Measurements from ENCODE around the gene CANT1. TPM values are rescaled to one million over a fixed set of nuclear protein-coding genes. Genes with fewer than 3 reads are reported as not detected.

The CANT1 gene
- total and polyA plus RNA-seq, 4 donors = 6.2 to 20.0 (median 16.4) TPM

GRCh38 chr17:79045001-79045729 is 35.6 kb upstream of the CANT1 start:
- TF ChIP-seq CTCF (IDR thresholded peaks at IDR 0.05; ENCODE audit: low read depth, low read length, missing input control) = no peak
- no peak for TF ChIP-seq JUND (IDR thresholded peaks at IDR 0.05)
- no peak for TF ChIP-seq YY1 (IDR thresholded peaks at IDR 0.05)
- no peak for TF ChIP-seq RXRA (IDR thresholded peaks at IDR 0.05)
- no peak for TF ChIP-seq MAX (IDR thresholded peaks at IDR 0.05)
- TF ChIP-seq HNF4A (conservative IDR thresholded peaks at IDR 0.05) = no peak
- no peak for TF ChIP-seq SP1 (IDR thresholded peaks at IDR 0.05)
- TF ChIP-seq ATF3 (IDR thresholded peaks at IDR 0.05) = no peak
- TF ChIP-seq FOXA2 (IDR thresholded peaks at IDR 0.05) = no peak
- Histone ChIP-seq H3K9me3 (ENCODE audit: control insufficient read depth in 4 of 4, low read length in 3 of 4) (no peaks in the 10 kb centered on the region), H3K9ac (ENCODE audit: low read depth in 1 of 2, low read length in 2 of 2) (no peak overlapping the region), H3K36me3 (ENCODE audit: control insufficient read depth in 4 of 4, insufficient read depth in 3 of 4, low read depth in 1 of 4, low read length in 3 of 4) (no peaks in the 10 kb centered on the region), H3K4me1 (ENCODE audit: control insufficient read depth in 4 of 4, insufficient read depth in 4 of 4, low read length in 3 of 4) (no peaks in the 10 kb centered on the region), H3K4me3 (ENCODE audit: low read depth in 1 of 3, low read length in 3 of 3) (no peak overlapping the region), H3K27me3 (ENCODE audit: control insufficient read depth in 4 of 4, insufficient read depth in 4 of 4, low read length in 3 of 4) (peaks cover 0 to 8% (median 1%) of the 10 kb centered on the region in 4 donors), H3K27ac (ENCODE audit: low read depth in 1 of 2, low read length in 2 of 2) (no peak overlapping the region)
- 66% methylated on average over 15 of the region's 15 CpGs for WGBS
- DNase-seq (ENCODE audit: low spot score) = no peak

- no peak overlapping the region for H3K4me3 ChIP-seq (ENCODE audit: low read depth in 1 of 3, low read length in 3 of 3)
- no peak for DNase-seq (ENCODE audit: low spot score)
- no peaks in the 10 kb centered on the region for H3K36me3 ChIP-seq (ENCODE audit: control insufficient read depth in 4 of 4, insufficient read depth in 3 of 4, low read depth in 1 of 4, low read length in 3 of 4)
- TF ChIP-seq EGR1 (IDR thresholded peaks at IDR 0.05; ENCODE audit: low read depth in 2 of 2) (no peak), RAD21 (IDR thresholded peaks at IDR 0.05) (no peak), MAX (IDR thresholded peaks at IDR 0.05) (no peak), REST (IDR thresholded peaks at IDR 0.05) (no peak), ATF3 (IDR thresholded peaks at IDR 0.05) (no peak), ZBTB33 (IDR thresholded peaks at IDR 0.05) (no peak), SP1 (IDR thresholded peaks at IDR 0.05) (no peak), GABPA (IDR thresholded peaks at IDR 0.05 in 1 of 2, conservative IDR thresholded peaks at IDR 0.05 in 1 of 2) (no peak), YY1 (IDR thresholded peaks at IDR 0.05) (no peak), CTCF (IDR thresholded peaks at IDR 0.05; ENCODE audit: low read depth, low read length, missing input control) (no peak), NR2F2 (IDR thresholded peaks at IDR 0.05) (no peak), RXRA (IDR thresholded peaks at IDR 0.05) (no peak), FOXA2 (IDR thresholded peaks at IDR 0.05) (no peak), JUND (IDR thresholded peaks at IDR 0.05) (no peak), TAF1 (conservative IDR thresholded peaks at IDR 0.05) (no peak), HNF4A (conservative IDR thresholded peaks at IDR 0.05) (no peak), HNF4G (IDR thresholded peaks at IDR 0.05) (no peak), FOXA1 (IDR thresholded peaks at IDR 0.05) (no peak)
- H3K4me1 ChIP-seq (ENCODE audit: control insufficient read depth in 4 of 4, insufficient read depth in 4 of 4, low read length in 3 of 4) = no peaks in the 10 kb centered on the region
- H3K9ac ChIP-seq (ENCODE audit: low read depth in 1 of 2, low read length in 2 of 2) = no peak overlapping the region
- 77% methylated on average over 11 of the region's 11 CpGs for WGBS
- H3K27me3 ChIP-seq (ENCODE audit: control insufficient read depth in 4 of 4, insufficient read depth in 4 of 4, low read length in 3 of 4) = peaks cover 0 to 8% (median 1%) of the 10 kb centered on the region in 4 donors
- no peak overlapping the region for H3K27ac ChIP-seq (ENCODE audit: low read depth in 1 of 2, low read length in 2 of 2)
- no peaks in the 10 kb centered on the region for H3K9me3 ChIP-seq (ENCODE audit: control insufficient read depth in 4 of 4, low read length in 3 of 4)
Observed at GRCh38 chr17:79044462-79044861, 34.9 kb upstream of the CANT1 start.

Data from liver (tissue), 9 donors.